ENCODE results near the gene SPATC1L. TPM values are rescaled to one million over a fixed set of nuclear protein-coding genes. Genes with fewer than 3 reads are reported as not detected.

Gene SPATC1L
- total and polyA plus RNA-seq, 7 experiments from 2014 or later = 3.7 to 17.9 (median 11.4) TPM

GRCh38 chr21:46114963-46115362 lies 69.3 kb downstream of the SPATC1L start:
- Histone ChIP-seq H3K9me3 (ENCODE audit: control insufficient read depth in 2 of 3, low read length in 3 of 3) (peaks cover 0 to 6% (median 0%) of the 10 kb centered on the region in 3 experiments), H3K4me1 (ENCODE audit: control insufficient read depth in 2 of 2, insufficient read depth in 2 of 2, low read length in 2 of 2) (no peaks in the 10 kb centered on the region), H3K4me3 (ENCODE audit: low read length) (no peak overlapping the region), H3K27ac (ENCODE audit: low read depth, low read length) (no peak overlapping the region), H3K36me3 (ENCODE audit: control insufficient read depth in 2 of 3, insufficient read depth in 3 of 3, low read length in 3 of 3) (peaks cover 0 to 22% (median 0%) of the 10 kb centered on the region in 3 experiments), H3K27me3 (ENCODE audit: control insufficient read depth in 2 of 2, insufficient read depth in 2 of 2, low read length in 2 of 2) (no peaks in the 10 kb centered on the region)
- no peaks in the 10 kb centered on the region for H3K27me3 Mint-ChIP-seq
- no peaks in the 10 kb centered on the region for H3K4me1 Mint-ChIP-seq
- H3K4me3 Mint-ChIP-seq = no peak overlapping the region
- peak in 1 of 9 donors; percentile 12 for DNase-seq
- peaks cover 0 to 19% (median 0%) of the 10 kb centered on the region in 5 donors for H3K36me3 Mint-ChIP-seq
- ChIA-PET CTCF (no interaction called here), POLR2A (no interaction called here)
- peaks cover 0 to 2% (median 0%) of the 10 kb centered on the region in 11 donors for H3K9me3 Mint-ChIP-seq
- H3K27ac Mint-ChIP-seq = no peak overlapping the region
- ATAC-seq = no peak
- intact Hi-C loops (cut with micrococcal nuclease) = no loop called here

- H3K36me3 Mint-ChIP-seq = peaks cover 0 to 20% (median 0%) of the 10 kb centered on the region in 5 donors
- H3K27ac Mint-ChIP-seq = no peak overlapping the region
- CTCF ChIA-PET = interaction anchor here (0.6 kb wide), 1 partner anchor 122 kb away, joined by 3 read pairs; no protein-coding TSS in a partner anchor
- no peaks in the 10 kb centered on the region for H3K27me3 ChIP-seq (ENCODE audit: control insufficient read depth in 2 of 2, insufficient read depth in 2 of 2, low read length in 2 of 2)
- no peak overlapping the region for H3K27ac ChIP-seq (ENCODE audit: low read depth, low read length)
- peaks cover 0 to 22% (median 0%) of the 10 kb centered on the region in 3 experiments for H3K36me3 ChIP-seq (ENCODE audit: control insufficient read depth in 2 of 3, insufficient read depth in 3 of 3, low read length in 3 of 3)
- H3K4me3 ChIP-seq (ENCODE audit: low read length) = no peak overlapping the region
- H3K27me3 Mint-ChIP-seq = no peaks in the 10 kb centered on the region
- no peak overlapping the region for H3K4me3 Mint-ChIP-seq
- H3K9me3 Mint-ChIP-seq = peaks cover 0 to 2% (median 0%) of the 10 kb centered on the region in 11 donors
- no peaks in the 10 kb centered on the region for H3K4me1 Mint-ChIP-seq
- peak in 1 of 9 donors; percentile 1 for DNase-seq
- POLR2A ChIA-PET = no interaction called here
- ATAC-seq = no peak
- H3K9me3 ChIP-seq (ENCODE audit: control insufficient read depth in 2 of 3, low read length in 3 of 3) = peaks cover 0 to 6% (median 0%) of the 10 kb centered on the region in 3 experiments
- no peaks in the 10 kb centered on the region for H3K4me1 ChIP-seq (ENCODE audit: control insufficient read depth in 2 of 2, insufficient read depth in 2 of 2, low read length in 2 of 2)
- intact Hi-C loops (cut with micrococcal nuclease) = no loop called here
Observed at GRCh38 chr21:46113497-46114176, 70.6 kb downstream of the SPATC1L start.

- Mint-ChIP-seq H3K4me1 (no peaks in the 10 kb centered on the region), H3K27me3 (no peaks in the 10 kb centered on the region), H3K36me3 (peaks cover 0 to 27% (median 0%) of the 10 kb centered on the region in 5 donors), H3K9me3 (peaks cover 0 to 10% (median 2%) of the 10 kb centered on the region in 11 donors), H3K4me3 (no peak overlapping the region), H3K27ac (no peak overlapping the region)
- POLR2A ChIA-PET = no interaction called here
- DNase-seq (peak in 2 of 9 donors; percentile 2 to 6), ATAC-seq (no peak)
- CTCF ChIA-PET = no interaction called here
- Histone ChIP-seq H3K36me3 (ENCODE audit: control insufficient read depth in 2 of 3, insufficient read depth in 3 of 3, low read length in 3 of 3) (peaks cover 0 to 22% (median 0%) of the 10 kb centered on the region in 3 experiments), H3K4me3 (ENCODE audit: low read length) (no peak overlapping the region), H3K27ac (ENCODE audit: low read depth, low read length) (no peak overlapping the region), H3K27me3 (ENCODE audit: control insufficient read depth in 2 of 2, insufficient read depth in 2 of 2, low read length in 2 of 2) (no peaks in the 10 kb centered on the region), H3K9me3 (ENCODE audit: control insufficient read depth in 2 of 3, low read length in 3 of 3) (peaks cover 0 to 11% (median 0%) of the 10 kb centered on the region in 3 experiments), H3K4me1 (ENCODE audit: control insufficient read depth in 2 of 2, insufficient read depth in 2 of 2, low read length in 2 of 2) (no peaks in the 10 kb centered on the region)
- intact Hi-C loops (cut with micrococcal nuclease) = no loop called here
Observed at GRCh38 chr21:46112725-46113215, 71.5 kb downstream of the SPATC1L start.

GRCh38 chr21:46111857-46112724 lies 72.2 kb downstream of the SPATC1L start:
- no peak overlapping the region for H3K27ac Mint-ChIP-seq
- H3K9me3 Mint-ChIP-seq = peaks cover 0 to 16% (median 4%) of the 10 kb centered on the region in 11 donors
- H3K4me1 ChIP-seq (ENCODE audit: control insufficient read depth in 2 of 2, insufficient read depth in 2 of 2, low read length in 2 of 2) = no peaks in the 10 kb centered on the region
- peaks cover 0 to 3% (median 0%) of the 10 kb centered on the region in 5 donors for H3K27me3 Mint-ChIP-seq
- ChIA-PET CTCF (no interaction called here), POLR2A (no interaction called here)
- DNase-seq = peak in 2 of 9 donors; percentile 4 to 19
- no peaks in the 10 kb centered on the region for H3K27me3 ChIP-seq (ENCODE audit: control insufficient read depth in 2 of 2, insufficient read depth in 2 of 2, low read length in 2 of 2)
- H3K36me3 Mint-ChIP-seq = peaks cover 0 to 29% (median 0%) of the 10 kb centered on the region in 5 donors
- peaks cover 0 to 11% (median 0%) of the 10 kb centered on the region in 3 experiments for H3K9me3 ChIP-seq (ENCODE audit: control insufficient read depth in 2 of 3, low read length in 3 of 3)
- no peak overlapping the region for H3K4me3 ChIP-seq (ENCODE audit: low read length)
- no peaks in the 10 kb centered on the region for H3K4me1 Mint-ChIP-seq
- no peak overlapping the region for H3K4me3 Mint-ChIP-seq
- ATAC-seq = no peak
- peaks cover 0 to 22% (median 0%) of the 10 kb centered on the region in 3 experiments for H3K36me3 ChIP-seq (ENCODE audit: control insufficient read depth in 2 of 3, insufficient read depth in 3 of 3, low read length in 3 of 3)
- intact Hi-C loops (cut with micrococcal nuclease) = no loop called here
- no peak overlapping the region for H3K27ac ChIP-seq (ENCODE audit: low read depth, low read length)

- DNase-seq = peak in 2 of 9 donors; percentile 1 to 8
- Histone ChIP-seq H3K4me3 (ENCODE audit: low read length) (no peak overlapping the region), H3K36me3 (ENCODE audit: control insufficient read depth in 2 of 3, insufficient read depth in 3 of 3, low read length in 3 of 3) (peaks cover 0 to 14% (median 0%) of the 10 kb centered on the region in 3 experiments), H3K27ac (ENCODE audit: low read depth, low read length) (no peak overlapping the region), H3K27me3 (ENCODE audit: control insufficient read depth in 2 of 2, insufficient read depth in 2 of 2, low read length in 2 of 2) (no peaks in the 10 kb centered on the region), H3K4me1 (ENCODE audit: control insufficient read depth in 2 of 2, insufficient read depth in 2 of 2, low read length in 2 of 2) (no peaks in the 10 kb centered on the region), H3K9me3 (ENCODE audit: control insufficient read depth in 2 of 3, low read length in 3 of 3) (peaks cover 0 to 11% (median 0%) of the 10 kb centered on the region in 3 experiments)
- no peak for ATAC-seq
- H3K27me3 Mint-ChIP-seq = peaks cover 0 to 3% (median 0%) of the 10 kb centered on the region in 5 donors
- POLR2A ChIA-PET = no interaction called here
- H3K36me3 Mint-ChIP-seq = peaks cover 0 to 24% (median 3%) of the 10 kb centered on the region in 5 donors
- CTCF ChIA-PET = no interaction called here
- no peak overlapping the region for H3K4me3 Mint-ChIP-seq
- H3K4me1 Mint-ChIP-seq = no peaks in the 10 kb centered on the region
- intact Hi-C loops (cut with micrococcal nuclease) = no loop called here
- no peak overlapping the region for H3K27ac Mint-ChIP-seq
- peaks cover 0 to 18% (median 3%) of the 10 kb centered on the region in 11 donors for H3K9me3 Mint-ChIP-seq
Observed at GRCh38 chr21:46111193-46111571, 73.1 kb downstream of the SPATC1L start.
